Limb (tissue), 2 donors: ENCODE data around the gene CPEB1.
"Not testable (repeated sequence)": the region's sequence is repeated elsewhere in the genome, so short reads cannot be mapped to it uniquely, and the experiment has no call there.

ENCODE experiments used
- DNase-seq, 2 donors: peaks; one replicate each; pipeline ENCODE4 v3.0.0-alpha.2; 2016; ENCODE audit errors: extremely low spot score in 2 of 2

The CPEB1 gene

GRCh38 chr15:82649226-82649999 is 2.2 kb upstream of the CPEB1 start:
- DNase-seq = no peak

- DNase-seq = no peak
Measured at GRCh38 chr15:82648257-82649103, 1.3 kb upstream of the CPEB1 start.

GRCh38 chr15:82647835-82648256 is 683 bp upstream of the CPEB1 start:
- peak in 1 of 2 donors; percentile 46 for DNase-seq

- DNase-seq = peak in 1 of 2 donors; percentile 37
Measured at GRCh38 chr15:82646250-82647044, 716 bp downstream of the CPEB1 start.

- not testable (repeated sequence) for DNase-seq
Measured at GRCh38 chr15:82644967-82645852, 2.0 kb downstream of the CPEB1 start.

GRCh38 chr15:82643992-82644391 is 3.2 kb downstream of the CPEB1 start:
- no peak for DNase-seq

- no peak for DNase-seq
Measured at GRCh38 chr15:82642656-82643055, 4.5 kb downstream of the CPEB1 start.

- no peak for DNase-seq
Measured at GRCh38 chr15:82641129-82641798, 5.9 kb downstream of the CPEB1 start.

GRCh38 chr15:82640672-82641071 is 6.5 kb downstream of the CPEB1 start:
- no peak for DNase-seq

GRCh38 chr15:82635798-82636197 is 11.4 kb downstream of the CPEB1 start:
- DNase-seq = no peak

GRCh38 chr15:82630033-82630432 is 17.1 kb downstream of the CPEB1 start:
- no peak for DNase-seq

- DNase-seq = no peak
Measured at GRCh38 chr15:82625136-82625535, 22.0 kb downstream of the CPEB1 start.

- no peak for DNase-seq
Measured at GRCh38 chr15:82624438-82624837, 22.7 kb downstream of the CPEB1 start.

- DNase-seq = no peak
Measured at GRCh38 chr15:82624008-82624407, 23.2 kb downstream of the CPEB1 start.

GRCh38 chr15:82621970-82622369 is 25.2 kb downstream of the CPEB1 start:
- DNase-seq = no peak

- no peak for DNase-seq
Measured at GRCh38 chr15:82613747-82614146, 33.4 kb downstream of the CPEB1 start.

- no peak for DNase-seq
Measured at GRCh38 chr15:82611348-82611747, 35.8 kb downstream of the CPEB1 start.

- DNase-seq = no peak
Measured at GRCh38 chr15:82602195-82602594, 45.0 kb downstream of the CPEB1 start.

GRCh38 chr15:82599862-82600261 is 47.3 kb downstream of the CPEB1 start:
- no peak for DNase-seq

GRCh38 chr15:82597815-82598214 is 49.3 kb downstream of the CPEB1 start:
- DNase-seq = no peak
